NCI-H2081 (cell line): Measurements from ENCODE around the gene AQR.
A peak's percentile ranks its signal among the peaks of the same experiment; 100 is the strongest.
"Not testable (repeated sequence)": the region's sequence is repeated elsewhere in the genome, so short reads cannot be mapped to it uniquely, and the experiment has no call there.

Experiments used
- DNase-seq, 2 experiments: peaks; one replicate each; lab custom pipeline; 2025; lab: John Stamatoyannopoulos, UW

AQR gene

GRCh38 chr15:34969340-34970097 is at the start of gene AQR:
Gene AQR, minus strand, starts transcription at chr15:34969742. Its CDS starts 129 bp downstream, at chr15:34969613.
- peak; percentile 97 to 98 for DNase-seq

GRCh38 chr15:35014241-35014640 is 44.7 kb upstream of the AQR start:
- DNase-seq, result no peak

- DNase-seq, result no peak
These were observed 43.8 kb upstream of the AQR start for GRCh38 chr15:35013370-35013769.

- DNase-seq, result no peak
These were observed 37.9 kb upstream of the AQR start for GRCh38 chr15:35007397-35007796.

GRCh38 chr15:35005933-35006332 is 36.4 kb upstream of the AQR start:
- DNase-seq, result no peak

GRCh38 chr15:35003928-35004327 is 34.4 kb upstream of the AQR start:
- DNase-seq, result no peak

GRCh38 chr15:35000511-35000910 is 31.0 kb upstream of the AQR start:
- DNase-seq, result no peak

- DNase-seq, result no peak
These were observed 30.4 kb upstream of the AQR start for GRCh38 chr15:34999906-35000305.

GRCh38 chr15:34994925-34995324 is 25.4 kb upstream of the AQR start:
- no peak for DNase-seq

GRCh38 chr15:34993877-34994276 is 24.3 kb upstream of the AQR start:
- DNase-seq, result no peak

GRCh38 chr15:34993412-34993811 is 23.9 kb upstream of the AQR start:
- DNase-seq, result no peak

GRCh38 chr15:34988027-34988902 is 18.7 kb upstream of the AQR start, which contains the start of gene ZNF770:
Gene ZNF770, minus strand, starts transcription at chr15:34988287. Its CDS starts 4,853 bp downstream, at chr15:34983434.
- DNase-seq, result peak; percentile 78 to 79

- peak in 1 of 2 experiments; percentile 54 for DNase-seq
These were observed 18.1 kb upstream of the AQR start for GRCh38 chr15:34987609-34988026.

- peak in 1 of 2 experiments; percentile 43 for DNase-seq
These were observed 17.4 kb upstream of the AQR start for GRCh38 chr15:34986771-34987480.

GRCh38 chr15:34986326-34986725 is 16.8 kb upstream of the AQR start:
- no peak for DNase-seq

- DNase-seq, result no peak
These were observed 15.5 kb upstream of the AQR start for GRCh38 chr15:34984889-34985630.

- no peak for DNase-seq
These were observed 7.2 kb upstream of the AQR start for GRCh38 chr15:34976743-34977142.

- DNase-seq, result no peak
These were observed 6.5 kb upstream of the AQR start for GRCh38 chr15:34976073-34976472.

- DNase-seq, result no peak
These were observed 4.0 kb upstream of the AQR start for GRCh38 chr15:34973512-34973911.

GRCh38 chr15:34970098-34970643 is 629 bp upstream of the AQR start:
- DNase-seq, result not testable (repeated sequence)

GRCh38 chr15:34964277-34964676 is 5.3 kb downstream of the AQR start:
- no peak for DNase-seq
